ENCODE data around the gene TAS2R19. TPM values are rescaled to one million over a fixed set of nuclear protein-coding genes. Genes with fewer than 3 reads are reported as not detected.
"Not testable (repeated sequence)": the region's sequence is repeated elsewhere in the genome, so short reads cannot be mapped to it uniquely, and the experiment has no call there.

Gene TAS2R19
- total and polyA plus RNA-seq, 2 experiments from 2014 or later = 3.5 TPM; not detected in 1

GRCh38 chr12:11059784-11060183 lies 37.4 kb upstream of the TAS2R19 start:
- no peak overlapping the region for H3K27ac ChIP-seq
- no peak for TF ChIP-seq CTCF (IDR thresholded peaks at IDR 0.05; ENCODE audit: low read depth, low read length)
- H3K4me1 ChIP-seq (ENCODE audit: low read depth) = no peaks in the 10 kb centered on the region
- H3K27me3 ChIP-seq = no peaks in the 10 kb centered on the region
- H3K9me3 ChIP-seq (ENCODE audit: low read depth) = no peaks in the 10 kb centered on the region
- no peak overlapping the region for H3K4me3 ChIP-seq
- H3K36me3 ChIP-seq = no peaks in the 10 kb centered on the region
- no peak for DNase-seq (ENCODE audit: low read depth in 1 of 2, low spot score in 1 of 2)

GRCh38 chr12:11059041-11059440 lies 36.6 kb upstream of the TAS2R19 start:
- Histone ChIP-seq H3K4me3 (no peak overlapping the region), H3K36me3 (no peaks in the 10 kb centered on the region), H3K27me3 (no peaks in the 10 kb centered on the region), H3K9me3 (ENCODE audit: low read depth) (no peaks in the 10 kb centered on the region), H3K4me1 (ENCODE audit: low read depth) (no peaks in the 10 kb centered on the region), H3K27ac (no peak overlapping the region)
- peak in 1 of 2 donors; percentile 29 for DNase-seq (ENCODE audit: low read depth in 1 of 2, low spot score in 1 of 2)
- TF ChIP-seq CTCF (IDR thresholded peaks at IDR 0.05; ENCODE audit: low read depth, low read length) = no peak

- no peak overlapping the region for H3K4me3 ChIP-seq
- H3K4me1 ChIP-seq (ENCODE audit: low read depth) = no peaks in the 10 kb centered on the region
- no peak for DNase-seq (ENCODE audit: low read depth in 1 of 2, low spot score in 1 of 2)
- peaks cover 3% of the 10 kb centered on the region for H3K9me3 ChIP-seq (ENCODE audit: low read depth)
- TF ChIP-seq CTCF (IDR thresholded peaks at IDR 0.05; ENCODE audit: low read depth, low read length) = no peak
- H3K27ac ChIP-seq = no peak overlapping the region
- H3K27me3 ChIP-seq = no peaks in the 10 kb centered on the region
- no peaks in the 10 kb centered on the region for H3K36me3 ChIP-seq
These were observed 32.9 kb upstream of the TAS2R19 start for GRCh38 chr12:11055306-11055705.

GRCh38 chr12:11049806-11050531 lies 27.5 kb upstream of the TAS2R19 start:
- H3K4me3 ChIP-seq, H3K27ac ChIP-seq: not testable (repeated sequence)

GRCh38 chr12:11041366-11041765 lies 18.9 kb upstream of the TAS2R19 start:
- not testable (repeated sequence) for H3K4me1 ChIP-seq (ENCODE audit: low read depth); H3K27ac ChIP-seq; H3K4me3 ChIP-seq

More at GRCh38 chr12:11049806-11050531, 27.5 kb upstream of the TAS2R19 start:
- H3K4me1 ChIP-seq (ENCODE audit: low read depth); H3K36me3 ChIP-seq; H3K27me3 ChIP-seq; DNase-seq (ENCODE audit: low read depth in 1 of 2, low spot score in 1 of 2); H3K9me3 ChIP-seq (ENCODE audit: low read depth): not testable (repeated sequence)

GRCh38 chr12:11040162-11040561 lies 17.7 kb upstream of the TAS2R19 start:
- no peak for DNase-seq (ENCODE audit: low read depth in 1 of 2, low spot score in 1 of 2)
- Histone ChIP-seq H3K27ac (no peak overlapping the region), H3K36me3 (peaks cover 3% of the 10 kb centered on the region), H3K9me3 (ENCODE audit: low read depth) (no peaks in the 10 kb centered on the region), H3K4me1 (ENCODE audit: low read depth) (no peaks in the 10 kb centered on the region), H3K27me3 (no peaks in the 10 kb centered on the region), H3K4me3 (no peak overlapping the region)
- no peak for TF ChIP-seq CTCF (IDR thresholded peaks at IDR 0.05; ENCODE audit: low read depth, low read length)

More at GRCh38 chr12:11041366-11041765, 18.9 kb upstream of the TAS2R19 start:
- peaks cover 11% of the 10 kb centered on the region for H3K36me3 ChIP-seq
- peak in 1 of 2 donors; percentile 2 for DNase-seq (ENCODE audit: low read depth in 1 of 2, low spot score in 1 of 2)
- not testable (repeated sequence) for H3K9me3 ChIP-seq (ENCODE audit: low read depth); H3K27me3 ChIP-seq

Measured in cardiac muscle cell (in vitro differentiated cells and primary cell).